Osteoblast (primary cell): ENCODE measurements around the gene RAD51B. TPM values are rescaled to one million over a fixed set of nuclear protein-coding genes. Genes with fewer than 3 reads are reported as not detected.

ENCODE experiments used
- DNase-seq: peaks from one replicate; pipeline ENCODE4 v3.0.0; 2011; ENCODE audit warnings: low spot score, mixed read lengths; ENCODE audit not compliant: insufficient read length; ENCODE audit errors: missing footprints
- H2AFZ ChIP-seq: 2 replicates; pipeline ENCODE4 v1.6.0; 2011; ENCODE audit warnings: mild to moderate bottlenecking, low read length
- H3K27ac ChIP-seq: 2 replicates; pipeline ENCODE4 v1.5.1; 2011; ENCODE audit warnings: mild to moderate bottlenecking, low read depth, low read length, moderate library complexity
- H3K27me3 ChIP-seq: 2 replicates; pipeline ENCODE4 v1.6.0; 2012; ENCODE audit warnings: mild to moderate bottlenecking, control low read depth, inconsistent platforms, low read length, moderate library complexity; ENCODE audit not compliant: insufficient read depth
- H3K36me3 ChIP-seq: 2 replicates; pipeline ENCODE4 v1.5.1; 2011; ENCODE audit warnings: mild to moderate bottlenecking, low read length, control low read depth, moderate library complexity; ENCODE audit not compliant: insufficient read depth
- H3K4me1 ChIP-seq: 2 replicates; pipeline ENCODE4 v1.5.1; 2011; ENCODE audit warnings: mild to moderate bottlenecking, low read length, control low read depth, moderate library complexity; ENCODE audit not compliant: insufficient read depth
- H3K4me2 ChIP-seq: 2 replicates; pipeline ENCODE4 v1.6.0; 2011; ENCODE audit warnings: mild to moderate bottlenecking, low read length; ENCODE audit not compliant: insufficient read depth
- H3K4me3 ChIP-seq: fragments of 200-600 bp; sonication (generic); 3 replicates; pipeline ENCODE4 v1.5.1; 2012; ENCODE audit warnings: mild to moderate bottlenecking, low read length, inconsistent platforms; ENCODE audit not compliant: insufficient read depth
- H3K79me2 ChIP-seq: 2 replicates; pipeline ENCODE4 v1.6.0; 2012; ENCODE audit warnings: mild to moderate bottlenecking, low read length, control low read depth, inconsistent platforms; ENCODE audit not compliant: insufficient read depth
- H3K9me3 ChIP-seq: 2 replicates; pipeline ENCODE4 v1.5.1; 2011; ENCODE audit warnings: low read depth, low read length, control low read depth
- H4K20me1 ChIP-seq: 2 replicates; pipeline ENCODE4 v1.6.0; 2012; ENCODE audit warnings: mild to moderate bottlenecking, low read length, control low read depth; ENCODE audit not compliant: insufficient read depth
- total RNA-seq: library from RNA; depleted of rRNA; stranded (reverse); fragments of >200 nt; gene quantifications from 2 replicates; pipeline ENCODE4 v1.2.3, GENCODE V29; 2012
- TF ChIP-seq, protein P1 (sequence below): IDR thresholded peaks from 2 replicates; pipeline ENCODE4 v1.5.1; 2011; ENCODE audit warnings: mild to moderate bottlenecking, low read depth, low read length, moderate library complexity; ENCODE audit errors: extremely low read depth

RAD51B gene
- total RNA-seq, 1 donor, result 13.8 TPM

GRCh38 chr14:67900231-67900630 lies 80.7 kb downstream of the RAD51B start:
- Histone ChIP-seq H4K20me1 (no peaks in the 10 kb centered on the region), H3K4me1 (no peaks in the 10 kb centered on the region), H3K79me2 (no peaks in the 10 kb centered on the region), H3K27ac (no peak overlapping the region), H3K4me3 (no peak overlapping the region), H3K9me3 (peaks cover 6% of the 10 kb centered on the region), H3K4me2 (no peak overlapping the region), H2AFZ (no peak overlapping the region), H3K27me3 (no peaks in the 10 kb centered on the region), H3K36me3 (no peaks in the 10 kb centered on the region)
- TF ChIP-seq, protein P1, sequence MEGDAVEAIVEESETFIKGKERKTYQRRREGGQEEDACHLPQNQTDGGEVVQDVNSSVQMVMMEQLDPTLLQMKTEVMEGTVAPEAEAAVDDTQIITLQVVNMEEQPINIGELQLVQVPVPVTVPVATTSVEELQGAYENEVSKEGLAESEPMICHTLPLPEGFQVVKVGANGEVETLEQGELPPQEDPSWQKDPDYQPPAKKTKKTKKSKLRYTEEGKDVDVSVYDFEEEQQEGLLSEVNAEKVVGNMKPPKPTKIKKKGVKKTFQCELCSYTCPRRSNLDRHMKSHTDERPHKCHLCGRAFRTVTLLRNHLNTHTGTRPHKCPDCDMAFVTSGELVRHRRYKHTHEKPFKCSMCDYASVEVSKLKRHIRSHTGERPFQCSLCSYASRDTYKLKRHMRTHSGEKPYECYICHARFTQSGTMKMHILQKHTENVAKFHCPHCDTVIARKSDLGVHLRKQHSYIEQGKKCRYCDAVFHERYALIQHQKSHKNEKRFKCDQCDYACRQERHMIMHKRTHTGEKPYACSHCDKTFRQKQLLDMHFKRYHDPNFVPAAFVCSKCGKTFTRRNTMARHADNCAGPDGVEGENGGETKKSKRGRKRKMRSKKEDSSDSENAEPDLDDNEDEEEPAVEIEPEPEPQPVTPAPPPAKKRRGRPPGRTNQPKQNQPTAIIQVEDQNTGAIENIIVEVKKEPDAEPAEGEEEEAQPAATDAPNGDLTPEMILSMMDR, result no peak
- DNase-seq, result no peak

DNA sequence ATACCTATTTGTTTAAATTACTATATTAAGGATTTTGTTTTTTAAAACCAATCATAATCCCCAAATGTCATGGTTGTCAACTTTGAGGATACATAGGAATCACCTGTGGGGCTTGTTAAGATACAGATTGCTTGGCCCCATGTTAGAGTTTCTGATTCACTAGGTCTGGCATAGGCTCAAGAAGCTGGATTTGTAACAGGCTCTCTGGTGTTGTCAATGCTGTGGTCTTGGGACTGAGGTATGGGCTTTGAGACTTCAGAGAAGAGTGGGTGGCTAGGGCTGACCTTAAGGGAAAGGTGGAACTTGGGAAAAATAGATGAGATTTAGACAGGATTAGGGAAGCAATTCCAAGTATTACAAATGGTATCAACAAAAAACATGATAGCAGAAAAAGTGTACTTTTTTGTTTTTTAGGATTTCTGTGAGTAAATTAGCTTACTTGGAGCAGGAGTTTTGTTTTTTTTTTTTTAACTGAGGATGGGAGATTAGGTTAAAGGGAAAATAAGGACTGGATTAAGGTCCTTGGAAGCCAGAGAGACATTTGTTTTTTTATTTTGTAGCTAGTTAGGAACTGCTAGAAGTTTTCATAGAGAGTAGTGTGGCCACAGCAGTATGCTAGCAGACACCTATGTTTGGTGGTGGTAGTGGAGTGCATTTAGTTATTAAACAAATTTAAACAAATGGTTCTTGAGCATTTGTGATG lies 88.6 kb downstream of the RAD51B start:
- Histone ChIP-seq H2AFZ (no peak overlapping the region), H3K79me2 (no peaks in the 10 kb centered on the region), H4K20me1 (no peaks in the 10 kb centered on the region), H3K4me3 (no peak overlapping the region), H3K36me3 (no peaks in the 10 kb centered on the region), H3K27ac (no peak overlapping the region), H3K9me3 (no peaks in the 10 kb centered on the region), H3K4me1 (peaks cover 8% of the 10 kb centered on the region), H3K4me2 (no peak overlapping the region), H3K27me3 (no peaks in the 10 kb centered on the region)
- DNase-seq, result peak; percentile 50
- TF ChIP-seq, protein P1, result no peak

DNA sequence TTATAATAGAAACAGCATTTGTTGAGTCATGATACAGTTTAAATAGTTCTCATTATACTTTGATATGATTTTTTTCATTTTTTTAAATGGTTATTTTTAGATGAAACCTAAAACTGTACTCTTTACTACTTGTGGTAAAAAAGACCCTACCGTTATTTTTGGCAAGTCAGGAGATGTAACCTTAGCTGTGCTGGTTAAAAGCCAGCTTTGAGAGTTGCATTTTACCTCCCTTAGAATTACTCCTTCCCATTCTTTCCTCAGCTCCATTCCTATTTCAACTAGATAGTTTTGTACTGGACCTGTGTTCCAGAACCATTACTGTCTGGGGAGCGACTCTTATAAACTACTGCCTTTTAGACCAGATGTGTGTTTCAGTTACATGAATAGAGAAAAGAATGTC lies 92.0 kb downstream of the RAD51B start:
- Histone ChIP-seq H3K79me2 (no peaks in the 10 kb centered on the region), H3K4me2 (no peak overlapping the region), H4K20me1 (no peaks in the 10 kb centered on the region), H3K27me3 (no peaks in the 10 kb centered on the region), H3K4me3 (no peak overlapping the region), H3K4me1 (peaks cover 8% of the 10 kb centered on the region), H2AFZ (no peak overlapping the region), H3K36me3 (no peaks in the 10 kb centered on the region), H3K9me3 (no peaks in the 10 kb centered on the region), H3K27ac (no peak overlapping the region)
- DNase-seq, result no peak
- TF ChIP-seq, protein P1, result no peak

GRCh38 chr14:67916430-67916829 lies 96.9 kb downstream of the RAD51B start:
- H3K4me2 ChIP-seq, result no peak overlapping the region
- TF ChIP-seq, protein P1, result no peak
- no peaks in the 10 kb centered on the region for H3K79me2 ChIP-seq
- H2AFZ ChIP-seq, result no peak overlapping the region
- no peaks in the 10 kb centered on the region for H3K9me3 ChIP-seq
- peaks cover 10% of the 10 kb centered on the region for H3K4me1 ChIP-seq
- H3K27me3 ChIP-seq, result no peaks in the 10 kb centered on the region
- H3K4me3 ChIP-seq, result no peak overlapping the region
- no peak overlapping the region for H3K27ac ChIP-seq
- DNase-seq, result no peak
- H4K20me1 ChIP-seq, result no peaks in the 10 kb centered on the region
- no peaks in the 10 kb centered on the region for H3K36me3 ChIP-seq
